K562 (cell line): Measurements from ENCODE around the gene ARL10. TPM values are rescaled to one million over a fixed set of nuclear protein-coding genes. Genes with fewer than 3 reads are reported as not detected.
A peak's percentile ranks its signal among the peaks of the same experiment; 100 is the strongest.

Experiments
- BCOR ChIP-seq: fragments of 450-650 bp; IDR thresholded peaks from 2 replicates; pipeline ENCODE4 v1.6.1; 2016
- BRD9 ChIP-seq: fragments of 450-650 bp; IDR thresholded peaks from 2 replicates; pipeline ENCODE4 v1.6.1; 2018; ENCODE audit warnings: low read depth; ENCODE audit not compliant: partially characterized antibody
- CBX2 ChIP-seq: fragments of 200-600 bp; sonication (generic); IDR thresholded peaks from one replicate; pipeline ENCODE4 v1.6.1; 2012; ENCODE audit warnings: mild to moderate bottlenecking, low read length, inconsistent platforms; ENCODE audit not compliant: insufficient read depth, poor library complexity, severe bottlenecking
- CHD4 ChIP-seq: fragments of 200-600 bp; sonication (generic); IDR thresholded peaks from 3 replicates; pipeline ENCODE4 v1.6.1; 2012; ENCODE audit warnings: low read depth, mild to moderate bottlenecking, mixed read lengths, low read length, inconsistent platforms; ENCODE audit not compliant: insufficient read depth, insufficient replicate concordance, poor library complexity, severe bottlenecking
- COPS2 ChIP-seq: fragments of 450-650 bp; conservative IDR thresholded peaks from 2 replicates; pipeline ENCODE4 v1.6.1; 2016; ENCODE audit warnings: mild to moderate bottlenecking, moderate library complexity
- HDAC2 ChIP-seq: fragments of 450-650 bp; IDR thresholded peaks from 2 replicates; pipeline ENCODE4 v1.6.1; 2016; ENCODE audit warnings: mild to moderate bottlenecking
- HSF4 ChIP-seq: fragments of 250-450 bp; sonication (Bioruptor Pico); IDR thresholded peaks from 2 replicates; pipeline ENCODE4 v2.1.2; 2022; ENCODE audit warnings: mild to moderate bottlenecking, moderate library complexity, borderline replicate concordance
- RBM25 ChIP-seq: fragments of 200-400 bp; formaldehyde crosslinking; IDR thresholded peaks from 2 replicates; pipeline ENCODE4 v1.6.1; 2018; ENCODE audit warnings: low read length, low read depth, moderate library complexity; ENCODE audit not compliant: severe bottlenecking
- RUNX1 ChIP-seq: sonication (generic); IDR thresholded peaks from 2 replicates; pipeline ENCODE4 v1.6.1; 2016; ENCODE audit warnings: antibody characterized with exemption, low read depth
- SETDB1 ChIP-seq: IDR thresholded peaks from one replicate; pipeline ENCODE4 v1.6.1; 2012; ENCODE audit warnings: low read length, control low read depth, inconsistent platforms
- TEAD2 ChIP-seq: fragments of 450-650 bp; IDR thresholded peaks from 2 replicates; pipeline ENCODE4 v1.6.1; 2016; ENCODE audit warnings: missing genetic modification characterization, control low read depth, missing compliant biosample characterization
- TSC22D4 ChIP-seq: fragments of 450-650 bp; IDR thresholded peaks from 2 replicates; pipeline ENCODE4 v1.6.1; 2016; ENCODE audit warnings: missing genetic modification characterization, missing biosample characterization, control low read depth
- ZNF121 ChIP-seq: sonication (generic); formaldehyde crosslinking; conservative IDR thresholded peaks from 2 replicates; pipeline ENCODE4 v1.8.0; 2022; ENCODE audit warnings: missing genetic modification reagents
- ZNF445 ChIP-seq: fragments of 250-450 bp; sonication (Bioruptor Pico); IDR thresholded peaks from 2 replicates; pipeline ENCODE4 v1.4.0; 2020; ENCODE audit warnings: low read depth, mild to moderate bottlenecking, moderate library complexity
- polyA plus RNA-seq, 8 experiments: library from polyadenylated mRNA; depleted of rRNA in 4 of 8; stranded (reverse) in 5 of 8; unstranded in 3 of 8; fragments of >200 nt; fragmentation: Nextera tagmentation in 2 of 8; fragmentation: Illumina TruSeq in 1 of 8; extraction: Ambion mirVana in 2 of 8; extraction: Trizol in 1 of 8; gene quantifications; 2 replicates each; pipeline versions ENCODE4 v1.2.1 to v1.2.3, GENCODE V29; 2011 to 2014; ENCODE audit warnings: inconsistent platforms in 1 of 8, missing spikeins in 1 of 8
- total RNA-seq, 7 experiments: library from RNA; depleted of rRNA in 6 of 7; stranded (reverse); fragments of >200 nt in 6 of 7; fragmentation: Illumina TruSeq in 2 of 7; extraction: Trizol in 2 of 7; gene quantifications; 2 replicates each; pipeline versions ENCODE4 v1.2.1 to v1.2.3, GENCODE V29; 2011 to 2021; ENCODE audit warnings: low replicate concordance in 1 of 7
- TF ChIP-seq, protein P1 (sequence below): fragments of 450-650 bp; formaldehyde crosslinking; IDR thresholded peaks from 2 replicates; pipeline ENCODE4 v1.4.0; 2022; ENCODE audit warnings: missing genetic modification characterization
- TF ChIP-seq, protein P2 (sequence below): sonication (generic); formaldehyde crosslinking; IDR thresholded peaks from 2 replicates; pipeline ENCODE4 v1.4.0; 2020; ENCODE audit warnings: mild to moderate bottlenecking, missing genetic modification reagents
- TF ChIP-seq, protein P3 (sequence below): IDR thresholded peaks from 2 replicates; pipeline ENCODE4 v1.6.1; 2016; ENCODE audit warnings: missing genetic modification characterization, missing compliant biosample characterization
- TF ChIP-seq, protein P4 (sequence below): fragments of 200-800 bp; sonication (Bioruptor generic); IDR thresholded peaks from 2 replicates; pipeline ENCODE4 v1.6.1; 2016; ENCODE audit warnings: missing genetic modification characterization, missing compliant biosample characterization

ARL10 gene
- total and polyA plus RNA-seq, 9 of the 15 experiments (the other 6 are each of a cell fraction or from before 2014, with no cell fraction given), result under 0.01 to 0.40 (median 0.34) TPM; not detected in 3

DNA sequence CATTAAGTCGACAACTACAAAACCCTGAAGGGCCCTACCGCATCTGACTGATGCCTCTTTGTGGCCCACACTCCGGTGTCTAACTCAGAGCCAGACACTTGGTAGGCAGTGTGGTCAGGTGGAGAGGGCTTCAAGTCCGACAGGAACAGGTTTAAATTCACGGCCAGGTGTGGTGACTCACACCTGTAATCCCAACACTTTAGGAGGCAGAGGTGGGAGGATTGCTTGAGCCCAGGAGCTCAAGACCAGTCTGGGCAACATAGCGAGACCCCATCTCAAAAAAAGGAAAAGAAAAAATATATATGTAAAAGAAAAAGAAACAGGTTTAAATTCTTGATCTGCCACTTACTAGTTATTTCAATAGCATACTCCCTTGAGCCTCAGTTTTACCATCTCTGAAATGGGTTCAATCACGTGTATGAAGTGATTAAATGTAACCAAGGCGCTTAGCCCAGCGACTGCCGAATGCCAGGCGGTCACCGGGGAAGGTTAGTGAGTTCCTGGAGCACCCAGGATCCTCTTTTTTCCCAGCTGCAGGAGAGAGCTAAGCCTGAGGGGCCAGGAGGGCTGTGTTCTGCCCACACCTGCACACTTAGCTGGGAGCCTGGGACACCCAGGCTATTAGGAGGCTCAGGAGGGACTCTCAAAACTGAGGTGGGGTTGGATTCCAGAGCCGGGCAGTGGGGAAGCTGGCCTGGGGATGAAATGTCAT is 50.1 kb downstream of the ARL10 start (continued):
- no peak for TF ChIP-seq RUNX1
- no peak for TF ChIP-seq HSF4 (CRISPR knock-in tag)
- no peak for TF ChIP-seq SETDB1
- peak; percentile 94; the same call in 1 of the 2 replicates for TF ChIP-seq HDAC2
- TF ChIP-seq, protein P1, sequence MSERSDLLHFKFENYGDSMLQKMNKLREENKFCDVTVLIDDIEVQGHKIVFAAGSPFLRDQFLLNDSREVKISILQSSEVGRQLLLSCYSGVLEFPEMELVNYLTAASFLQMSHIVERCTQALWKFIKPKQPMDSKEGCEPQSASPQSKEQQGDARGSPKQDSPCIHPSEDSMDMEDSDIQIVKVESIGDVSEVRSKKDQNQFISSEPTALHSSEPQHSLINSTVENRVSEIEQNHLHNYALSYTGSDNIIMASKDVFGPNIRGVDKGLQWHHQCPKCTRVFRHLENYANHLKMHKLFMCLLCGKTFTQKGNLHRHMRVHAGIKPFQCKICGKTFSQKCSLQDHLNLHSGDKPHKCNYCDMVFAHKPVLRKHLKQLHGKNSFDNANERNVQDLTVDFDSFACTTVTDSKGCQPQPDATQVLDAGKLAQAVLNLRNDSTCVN (CRISPR knock-in tag), result no peak
- no peak for TF ChIP-seq CBX2
- peak; percentile 88 for TF ChIP-seq CHD4
- TF ChIP-seq, protein P2, sequence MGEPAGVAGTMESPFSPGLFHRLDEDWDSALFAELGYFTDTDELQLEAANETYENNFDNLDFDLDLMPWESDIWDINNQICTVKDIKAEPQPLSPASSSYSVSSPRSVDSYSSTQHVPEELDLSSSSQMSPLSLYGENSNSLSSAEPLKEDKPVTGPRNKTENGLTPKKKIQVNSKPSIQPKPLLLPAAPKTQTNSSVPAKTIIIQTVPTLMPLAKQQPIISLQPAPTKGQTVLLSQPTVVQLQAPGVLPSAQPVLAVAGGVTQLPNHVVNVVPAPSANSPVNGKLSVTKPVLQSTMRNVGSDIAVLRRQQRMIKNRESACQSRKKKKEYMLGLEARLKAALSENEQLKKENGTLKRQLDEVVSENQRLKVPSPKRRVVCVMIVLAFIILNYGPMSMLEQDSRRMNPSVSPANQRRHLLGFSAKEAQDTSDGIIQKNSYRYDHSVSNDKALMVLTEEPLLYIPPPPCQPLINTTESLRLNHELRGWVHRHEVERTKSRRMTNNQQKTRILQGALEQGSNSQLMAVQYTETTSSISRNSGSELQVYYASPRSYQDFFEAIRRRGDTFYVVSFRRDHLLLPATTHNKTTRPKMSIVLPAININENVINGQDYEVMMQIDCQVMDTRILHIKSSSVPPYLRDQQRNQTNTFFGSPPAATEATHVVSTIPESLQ (CRISPR knock-in tag), result no peak
- TF ChIP-seq ZNF121 (CRISPR knock-in tag), result peak; percentile 79
- TF ChIP-seq COPS2, result no peak
- TF ChIP-seq, protein P3, sequence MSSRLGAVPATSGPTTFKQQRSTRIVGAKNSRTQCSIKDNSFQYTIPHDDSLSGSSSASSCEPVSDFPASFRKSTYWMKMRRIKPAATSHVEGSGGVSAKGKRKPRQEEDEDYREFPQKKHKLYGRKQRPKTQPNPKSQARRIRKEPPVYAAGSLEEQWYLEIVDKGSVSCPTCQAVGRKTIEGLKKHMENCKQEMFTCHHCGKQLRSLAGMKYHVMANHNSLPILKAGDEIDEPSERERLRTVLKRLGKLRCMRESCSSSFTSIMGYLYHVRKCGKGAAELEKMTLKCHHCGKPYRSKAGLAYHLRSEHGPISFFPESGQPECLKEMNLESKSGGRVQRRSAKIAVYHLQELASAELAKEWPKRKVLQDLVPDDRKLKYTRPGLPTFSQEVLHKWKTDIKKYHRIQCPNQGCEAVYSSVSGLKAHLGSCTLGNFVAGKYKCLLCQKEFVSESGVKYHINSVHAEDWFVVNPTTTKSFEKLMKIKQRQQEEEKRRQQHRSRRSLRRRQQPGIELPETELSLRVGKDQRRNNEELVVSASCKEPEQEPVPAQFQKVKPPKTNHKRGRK (tag), result no peak
- TF ChIP-seq, protein P4, sequence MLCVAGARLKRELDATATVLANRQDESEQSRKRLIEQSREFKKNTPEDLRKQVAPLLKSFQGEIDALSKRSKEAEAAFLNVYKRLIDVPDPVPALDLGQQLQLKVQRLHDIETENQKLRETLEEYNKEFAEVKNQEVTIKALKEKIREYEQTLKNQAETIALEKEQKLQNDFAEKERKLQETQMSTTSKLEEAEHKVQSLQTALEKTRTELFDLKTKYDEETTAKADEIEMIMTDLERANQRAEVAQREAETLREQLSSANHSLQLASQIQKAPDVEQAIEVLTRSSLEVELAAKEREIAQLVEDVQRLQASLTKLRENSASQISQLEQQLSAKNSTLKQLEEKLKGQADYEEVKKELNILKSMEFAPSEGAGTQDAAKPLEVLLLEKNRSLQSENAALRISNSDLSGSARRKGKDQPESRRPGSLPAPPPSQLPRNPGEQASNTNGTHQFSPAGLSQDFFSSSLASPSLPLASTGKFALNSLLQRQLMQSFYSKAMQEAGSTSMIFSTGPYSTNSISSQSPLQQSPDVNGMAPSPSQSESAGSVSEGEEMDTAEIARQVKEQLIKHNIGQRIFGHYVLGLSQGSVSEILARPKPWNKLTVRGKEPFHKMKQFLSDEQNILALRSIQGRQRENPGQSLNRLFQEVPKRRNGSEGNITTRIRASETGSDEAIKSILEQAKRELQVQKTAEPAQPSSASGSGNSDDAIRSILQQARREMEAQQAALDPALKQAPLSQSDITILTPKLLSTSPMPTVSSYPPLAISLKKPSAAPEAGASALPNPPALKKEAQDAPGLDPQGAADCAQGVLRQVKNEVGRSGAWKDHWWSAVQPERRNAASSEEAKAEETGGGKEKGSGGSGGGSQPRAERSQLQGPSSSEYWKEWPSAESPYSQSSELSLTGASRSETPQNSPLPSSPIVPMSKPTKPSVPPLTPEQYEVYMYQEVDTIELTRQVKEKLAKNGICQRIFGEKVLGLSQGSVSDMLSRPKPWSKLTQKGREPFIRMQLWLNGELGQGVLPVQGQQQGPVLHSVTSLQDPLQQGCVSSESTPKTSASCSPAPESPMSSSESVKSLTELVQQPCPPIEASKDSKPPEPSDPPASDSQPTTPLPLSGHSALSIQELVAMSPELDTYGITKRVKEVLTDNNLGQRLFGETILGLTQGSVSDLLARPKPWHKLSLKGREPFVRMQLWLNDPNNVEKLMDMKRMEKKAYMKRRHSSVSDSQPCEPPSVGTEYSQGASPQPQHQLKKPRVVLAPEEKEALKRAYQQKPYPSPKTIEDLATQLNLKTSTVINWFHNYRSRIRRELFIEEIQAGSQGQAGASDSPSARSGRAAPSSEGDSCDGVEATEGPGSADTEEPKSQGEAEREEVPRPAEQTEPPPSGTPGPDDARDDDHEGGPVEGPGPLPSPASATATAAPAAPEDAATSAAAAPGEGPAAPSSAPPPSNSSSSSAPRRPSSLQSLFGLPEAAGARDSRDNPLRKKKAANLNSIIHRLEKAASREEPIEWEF (CRISPR knock-in tag), result no peak
- no peak for TF ChIP-seq TEAD2 (tag)
- no peak for TF ChIP-seq BRD9
- TF ChIP-seq RBM25, result peak; percentile 95
- TF ChIP-seq BCOR, result peak; percentile 99
- no peak for TF ChIP-seq ZNF445 (CRISPR knock-in tag)
- no peak for TF ChIP-seq TSC22D4 (tag)
